LNCAP (cell line): ENCODE measurements around the gene SLCO2B1.

Experiments
- TF ChIP-seq, protein P1 (sequence below): fragments of 450-650 bp; IDR thresholded peaks from 2 replicates; pipeline ENCODE4 v1.5.1; 2017; ENCODE audit warnings: mild to moderate bottlenecking

The SLCO2B1 gene

DNA sequence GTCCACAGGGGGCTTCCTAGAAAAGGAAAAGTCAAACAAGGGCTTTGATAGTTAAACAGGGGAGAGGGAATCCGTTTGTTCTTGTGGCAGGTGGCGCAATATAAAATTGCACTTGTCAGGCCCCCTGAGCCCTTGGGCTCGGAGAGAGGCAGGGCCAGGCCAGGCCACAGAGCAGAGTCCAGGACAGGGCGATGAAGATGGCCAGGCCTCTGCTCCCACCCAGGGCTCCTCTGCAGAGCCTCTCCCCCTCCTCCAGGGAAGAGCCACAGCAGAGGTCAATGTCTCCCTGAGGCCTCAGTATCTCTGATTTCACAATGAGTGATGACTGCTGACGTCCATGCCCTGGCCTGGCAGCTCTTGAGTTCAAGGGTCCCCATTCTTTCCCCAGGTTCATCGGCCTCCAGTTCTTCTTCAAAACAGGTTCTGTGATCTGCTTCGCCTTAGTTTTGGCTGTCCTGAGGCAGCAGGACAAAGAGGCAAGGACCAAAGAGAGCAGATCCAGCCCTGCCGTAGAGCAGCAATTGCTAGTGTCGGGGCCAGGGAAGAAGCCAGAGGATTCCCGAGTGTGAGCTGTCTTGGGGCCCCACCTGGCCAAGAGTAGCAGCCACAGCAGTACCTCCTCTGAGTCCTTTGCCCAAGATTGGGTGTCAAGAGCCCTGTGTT lies 53.2 kb downstream of the SLCO2B1 start:
- TF ChIP-seq, protein P1, sequence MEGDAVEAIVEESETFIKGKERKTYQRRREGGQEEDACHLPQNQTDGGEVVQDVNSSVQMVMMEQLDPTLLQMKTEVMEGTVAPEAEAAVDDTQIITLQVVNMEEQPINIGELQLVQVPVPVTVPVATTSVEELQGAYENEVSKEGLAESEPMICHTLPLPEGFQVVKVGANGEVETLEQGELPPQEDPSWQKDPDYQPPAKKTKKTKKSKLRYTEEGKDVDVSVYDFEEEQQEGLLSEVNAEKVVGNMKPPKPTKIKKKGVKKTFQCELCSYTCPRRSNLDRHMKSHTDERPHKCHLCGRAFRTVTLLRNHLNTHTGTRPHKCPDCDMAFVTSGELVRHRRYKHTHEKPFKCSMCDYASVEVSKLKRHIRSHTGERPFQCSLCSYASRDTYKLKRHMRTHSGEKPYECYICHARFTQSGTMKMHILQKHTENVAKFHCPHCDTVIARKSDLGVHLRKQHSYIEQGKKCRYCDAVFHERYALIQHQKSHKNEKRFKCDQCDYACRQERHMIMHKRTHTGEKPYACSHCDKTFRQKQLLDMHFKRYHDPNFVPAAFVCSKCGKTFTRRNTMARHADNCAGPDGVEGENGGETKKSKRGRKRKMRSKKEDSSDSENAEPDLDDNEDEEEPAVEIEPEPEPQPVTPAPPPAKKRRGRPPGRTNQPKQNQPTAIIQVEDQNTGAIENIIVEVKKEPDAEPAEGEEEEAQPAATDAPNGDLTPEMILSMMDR, result no peak

DNA sequence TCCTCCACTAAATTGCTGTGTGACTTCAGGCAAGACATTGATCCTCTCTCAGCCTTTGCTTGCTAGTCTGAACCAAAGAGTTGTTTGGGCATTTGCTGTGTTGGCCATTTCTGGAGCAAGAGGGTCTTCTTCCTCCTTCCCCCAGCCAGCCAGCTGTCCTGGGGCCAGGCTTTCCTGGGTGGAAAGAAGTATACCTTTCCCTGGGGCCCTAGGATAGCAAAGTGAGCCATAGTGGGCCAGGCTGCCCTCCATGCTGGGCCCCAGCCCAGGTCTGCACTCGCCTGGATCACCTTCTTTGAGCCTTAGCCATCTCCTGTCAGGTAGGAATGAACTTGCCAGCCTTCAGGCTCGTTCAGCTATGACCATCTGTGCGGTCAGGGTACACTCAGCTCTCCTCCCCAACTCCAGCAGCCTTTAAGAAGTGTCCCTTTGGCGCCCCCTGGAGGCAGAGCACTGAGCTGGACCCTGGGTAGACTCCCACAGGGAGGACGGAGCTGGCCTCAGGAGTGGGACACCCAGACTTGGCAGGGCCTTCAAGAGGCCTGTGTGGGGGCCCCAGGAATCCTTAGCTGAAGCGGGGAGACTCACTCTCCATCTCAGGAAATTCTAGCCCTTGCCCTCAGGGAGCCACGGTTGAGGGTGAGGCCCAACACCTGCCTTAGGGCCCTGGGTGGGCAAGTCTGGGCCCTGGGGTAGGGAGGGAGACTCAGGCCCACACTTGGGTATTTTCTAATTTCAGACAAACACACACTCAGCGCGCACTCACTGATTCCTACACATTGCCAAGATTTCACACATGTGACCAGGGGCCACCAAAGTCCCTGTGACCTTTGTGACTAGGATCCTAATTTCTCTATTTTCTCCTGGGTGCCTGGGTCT lies 54.0 kb downstream of the SLCO2B1 start:
- TF ChIP-seq, protein P1, result peak; percentile 88

DNA sequence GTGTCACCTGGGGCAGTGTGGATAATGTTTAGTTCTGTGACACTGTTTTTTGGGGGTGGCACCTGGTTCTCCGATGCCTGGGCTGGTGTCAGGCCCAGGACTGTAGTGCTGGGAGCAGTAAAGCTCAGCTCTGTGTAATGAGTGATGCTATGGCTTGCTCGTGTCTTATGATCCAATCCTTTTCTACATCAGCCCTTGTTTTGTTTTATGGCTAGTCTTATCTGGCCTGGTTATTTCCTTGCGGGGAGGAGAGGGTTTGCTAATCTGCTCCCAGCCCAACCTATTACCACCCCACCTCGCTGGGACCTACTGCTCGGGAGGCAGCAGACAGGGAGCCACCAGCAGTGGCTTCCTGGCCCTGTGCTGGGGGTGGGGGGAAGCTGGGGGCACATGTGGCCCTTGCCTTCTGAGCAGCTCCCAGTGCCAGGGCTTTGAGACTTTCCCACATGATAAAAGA lies 54.7 kb downstream of the SLCO2B1 start:
- TF ChIP-seq, protein P1, result no peak

DNA sequence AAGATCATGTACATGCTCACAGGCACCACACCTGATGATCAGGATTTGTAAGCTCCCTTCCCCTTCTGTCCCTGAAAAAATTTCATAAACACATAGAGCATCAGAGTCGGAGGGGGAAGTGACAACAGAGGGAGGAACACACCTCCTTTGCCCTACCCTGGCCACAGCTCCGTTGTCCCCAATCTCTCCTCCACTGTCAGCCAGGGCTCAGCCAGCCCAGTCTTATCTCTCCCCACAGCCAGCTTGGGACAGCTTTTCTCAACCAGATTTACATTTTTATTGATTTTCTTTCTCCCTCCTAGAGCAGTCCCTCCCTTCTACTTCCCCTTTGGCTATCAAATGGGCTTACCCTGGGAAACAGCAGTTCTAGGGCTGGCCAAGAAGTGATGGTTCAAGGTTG lies 57.5 kb downstream of the SLCO2B1 start:
- TF ChIP-seq, protein P1, result no peak

DNA sequence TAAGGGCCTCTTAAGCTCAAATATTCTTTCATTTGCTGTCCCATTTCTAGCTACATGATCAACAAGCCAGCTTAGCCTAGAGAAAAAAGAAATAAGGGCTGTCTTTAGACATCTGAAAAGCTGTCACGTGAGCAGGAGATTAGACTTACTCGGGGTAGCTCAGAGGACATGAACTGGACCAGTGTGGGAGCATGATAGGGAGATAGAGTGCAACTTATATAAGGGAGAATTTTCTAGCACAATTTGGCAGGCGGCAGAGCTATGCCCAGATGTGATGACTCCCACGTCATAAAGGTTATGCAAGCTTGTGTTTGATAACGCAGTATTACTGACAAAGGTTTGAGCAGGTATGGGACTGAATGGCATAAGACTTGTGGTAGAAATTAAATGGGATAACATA lies 61.5 kb downstream of the SLCO2B1 start:
- TF ChIP-seq, protein P1, result no peak

DNA sequence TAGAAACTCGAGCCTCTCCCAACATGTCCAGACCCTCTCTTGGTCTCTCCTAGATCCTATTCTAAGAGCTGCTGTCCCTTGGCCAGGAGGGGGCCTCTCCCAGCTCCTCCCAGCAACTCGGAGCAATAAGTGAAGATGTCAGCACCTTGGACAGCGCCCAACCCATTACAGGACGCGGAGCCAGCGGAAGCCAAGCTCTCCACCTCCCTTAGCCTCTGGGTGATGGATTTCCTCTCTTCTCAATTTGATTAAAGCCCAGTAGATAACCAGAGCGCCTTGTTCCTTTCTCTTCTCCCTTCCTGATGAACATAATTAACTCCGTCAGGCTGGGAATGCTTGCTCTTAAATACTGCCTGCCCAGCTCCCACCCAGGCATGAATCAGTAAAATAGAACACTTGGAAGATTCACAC lies 63.5 kb downstream of the SLCO2B1 start:
- TF ChIP-seq, protein P1, result peak; percentile 29; the same call in 1 of the 2 replicates

DNA sequence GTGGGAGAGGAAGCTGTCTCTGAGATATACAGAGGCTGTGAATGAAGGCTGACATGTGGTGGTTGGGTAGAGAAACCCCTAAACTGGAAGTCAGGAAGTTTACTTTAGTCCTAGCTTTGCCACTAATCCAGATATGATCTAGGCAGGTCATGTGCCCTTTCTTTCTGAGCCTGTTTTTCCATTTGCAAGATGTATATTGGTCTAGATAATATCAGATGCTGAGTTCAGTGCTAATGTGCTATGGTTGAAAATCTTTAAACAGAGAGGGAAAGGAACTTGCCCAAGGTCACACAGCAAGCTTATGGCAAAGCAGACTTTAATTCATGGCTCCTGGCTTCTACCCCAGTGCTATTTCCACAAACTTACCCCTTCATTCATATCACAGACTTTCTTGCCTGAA lies 63.9 kb downstream of the SLCO2B1 start:
- TF ChIP-seq, protein P1, result no peak
